Upper lobe of left lung (tissue), 4 donors: ENCODE measurements around the gene PARD3B.

Experiments
- POLR2A ChIP-seq, 4 donors: fragments of 450-650 bp; IDR thresholded peaks; one replicate each; pipeline ENCODE4 v1.5.1; 2016 to 2017; ENCODE audit warnings: antibody characterized with exemption in 4 of 4, mild to moderate bottlenecking in 2 of 4
- POLR2AphosphoS5 ChIP-seq, 2 donors: sonication (generic); formaldehyde crosslinking; IDR thresholded peaks; one replicate each; pipeline ENCODE4 v1.5.1; 2017; ENCODE audit warnings: antibody characterized with exemption in 2 of 2
- TF ChIP-seq, protein P1 (sequence below), 6 experiments: fragments of 450-650 bp in 4 of 6; fragments of 200-600 bp in 2 of 6; sonication (generic) in 2 of 6; IDR thresholded peaks; one replicate each; pipeline ENCODE4 v1.5.1; 2016 to 2019; ENCODE audit warnings: antibody characterized with exemption in 6 of 6

DNA sequence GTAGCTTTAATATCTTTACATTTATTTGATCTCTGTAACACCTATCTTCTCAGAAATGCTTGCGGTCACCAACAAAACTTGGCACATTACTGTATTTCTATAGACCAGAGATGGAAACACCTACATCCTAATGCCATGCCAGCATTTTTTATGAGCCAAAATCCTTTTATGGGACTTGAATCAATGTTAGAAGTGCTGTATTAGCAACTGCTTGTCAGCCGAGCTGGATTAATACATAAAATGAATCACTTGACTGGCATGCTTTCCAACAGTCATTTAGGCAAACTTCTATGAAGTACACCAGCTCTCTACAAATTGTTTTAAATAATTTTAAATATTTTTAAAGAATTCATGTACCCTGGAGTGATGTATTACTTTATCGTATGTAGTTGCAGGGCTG, 864.1 kb downstream of the PARD3B start:
- TF ChIP-seq POLR2A (IDR thresholded peaks at IDR 0.05) (no peak), POLR2AphosphoS5 (IDR thresholded peaks at IDR 0.05) (no peak)
- TF ChIP-seq, protein P1, sequence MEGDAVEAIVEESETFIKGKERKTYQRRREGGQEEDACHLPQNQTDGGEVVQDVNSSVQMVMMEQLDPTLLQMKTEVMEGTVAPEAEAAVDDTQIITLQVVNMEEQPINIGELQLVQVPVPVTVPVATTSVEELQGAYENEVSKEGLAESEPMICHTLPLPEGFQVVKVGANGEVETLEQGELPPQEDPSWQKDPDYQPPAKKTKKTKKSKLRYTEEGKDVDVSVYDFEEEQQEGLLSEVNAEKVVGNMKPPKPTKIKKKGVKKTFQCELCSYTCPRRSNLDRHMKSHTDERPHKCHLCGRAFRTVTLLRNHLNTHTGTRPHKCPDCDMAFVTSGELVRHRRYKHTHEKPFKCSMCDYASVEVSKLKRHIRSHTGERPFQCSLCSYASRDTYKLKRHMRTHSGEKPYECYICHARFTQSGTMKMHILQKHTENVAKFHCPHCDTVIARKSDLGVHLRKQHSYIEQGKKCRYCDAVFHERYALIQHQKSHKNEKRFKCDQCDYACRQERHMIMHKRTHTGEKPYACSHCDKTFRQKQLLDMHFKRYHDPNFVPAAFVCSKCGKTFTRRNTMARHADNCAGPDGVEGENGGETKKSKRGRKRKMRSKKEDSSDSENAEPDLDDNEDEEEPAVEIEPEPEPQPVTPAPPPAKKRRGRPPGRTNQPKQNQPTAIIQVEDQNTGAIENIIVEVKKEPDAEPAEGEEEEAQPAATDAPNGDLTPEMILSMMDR (IDR thresholded peaks at IDR 0.05) = no peak
